Measurements from ENCODE around the gene NT5DC1. TPM values are rescaled to one million over a fixed set of nuclear protein-coding genes. Genes with fewer than 3 reads are reported as not detected.

Gene NT5DC1
- total RNA-seq, 2 experiments from 2014 or later = 30.2 to 31.7 TPM

DNA sequence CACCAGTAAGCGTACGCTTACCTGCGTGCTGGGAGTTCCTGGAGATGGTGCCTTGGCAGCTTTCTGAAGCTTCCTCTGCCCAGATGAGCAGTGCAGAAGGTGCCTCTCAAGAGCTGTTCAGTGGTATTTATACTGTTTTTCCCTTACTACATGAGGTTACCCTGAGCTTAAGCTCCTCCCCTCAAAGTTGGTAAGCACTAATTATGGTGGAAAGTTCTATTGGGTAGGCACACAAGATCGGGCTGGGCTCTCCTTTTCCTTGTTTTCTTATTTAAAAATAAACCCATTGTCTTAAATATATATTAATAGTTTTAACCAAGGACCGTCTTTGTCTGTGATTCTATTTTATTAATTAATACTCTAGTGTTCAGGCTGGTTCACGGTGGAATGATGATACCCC, 25.4 kb downstream of the NT5DC1 start, which contains the start of gene COL10A1:
Gene COL10A1, minus strand, starts transcription at position 101 of the 400 bp plus-strand sequence. CDS start 640 bp downstream, outside the sequence.
- POLR2A ChIA-PET = no interaction called here
- DNase-seq = no peak
- no peak within 1 kb of the TSS for H3K27ac Mint-ChIP-seq
- H3K27me3 Mint-ChIP-seq = no peaks in the 10 kb centered on the region
- H3K4me1 Mint-ChIP-seq = peaks cover 5% of the 10 kb centered on the region
- H3K4me3 Mint-ChIP-seq = no peak within 1 kb of the TSS
- H3K36me3 Mint-ChIP-seq (ENCODE audit: low read depth) = no peaks in the 10 kb centered on the region
- CTCF ChIA-PET = interaction anchor here (0.6 kb wide), 1 partner anchor 10 kb away, joined by 3 read pairs; no protein-coding TSS in a partner anchor
- no peaks in the 10 kb centered on the region for H3K9me3 Mint-ChIP-seq

DNA sequence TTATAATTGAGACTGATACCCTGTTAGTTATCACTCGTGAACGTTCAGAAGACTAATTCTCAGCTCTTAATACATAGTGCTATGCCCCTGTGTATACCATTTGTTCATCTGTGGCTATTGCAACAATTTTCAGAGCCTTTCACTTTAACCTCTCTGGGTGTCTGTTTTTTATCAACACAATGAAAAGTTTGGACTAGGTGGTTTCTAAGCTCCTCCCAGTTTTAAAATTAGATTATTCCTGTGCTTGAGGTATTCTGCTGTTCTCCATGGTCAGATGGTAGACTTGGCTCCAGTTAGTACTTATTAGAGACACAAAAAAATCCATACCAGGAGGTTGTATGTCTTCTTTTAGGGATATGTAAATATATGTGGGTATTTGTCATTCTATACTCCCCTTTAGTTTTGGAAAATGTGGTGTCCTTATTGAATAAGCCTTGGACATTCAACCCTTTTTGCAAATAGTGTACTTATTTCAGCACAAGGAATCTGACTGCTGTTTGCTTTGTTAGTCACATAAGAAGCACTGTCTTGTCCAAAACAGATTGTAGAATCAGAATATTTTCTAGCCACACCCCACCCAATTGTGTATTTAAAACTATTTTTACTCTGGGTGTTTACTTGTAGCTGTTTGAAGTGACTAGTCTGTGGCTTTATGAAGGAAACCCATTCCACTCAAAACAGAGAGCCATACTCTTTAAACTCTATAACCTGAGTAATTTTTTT, 27.3 kb downstream of the NT5DC1 start:
- H3K9me3 Mint-ChIP-seq = no peaks in the 10 kb centered on the region
- no peaks in the 10 kb centered on the region for H3K27me3 Mint-ChIP-seq
- POLR2A ChIA-PET = no interaction called here
- no peak for DNase-seq
- H3K4me3 Mint-ChIP-seq = no peak overlapping the region
- no peak overlapping the region for H3K27ac Mint-ChIP-seq
- CTCF ChIA-PET = interaction anchor here (0.8 kb wide), 1 partner anchor 15 kb away, joined by 3 read pairs; no protein-coding TSS in a partner anchor
- H3K36me3 Mint-ChIP-seq (ENCODE audit: low read depth) = no peaks in the 10 kb centered on the region
- peaks cover 5% of the 10 kb centered on the region for H3K4me1 Mint-ChIP-seq

DNA sequence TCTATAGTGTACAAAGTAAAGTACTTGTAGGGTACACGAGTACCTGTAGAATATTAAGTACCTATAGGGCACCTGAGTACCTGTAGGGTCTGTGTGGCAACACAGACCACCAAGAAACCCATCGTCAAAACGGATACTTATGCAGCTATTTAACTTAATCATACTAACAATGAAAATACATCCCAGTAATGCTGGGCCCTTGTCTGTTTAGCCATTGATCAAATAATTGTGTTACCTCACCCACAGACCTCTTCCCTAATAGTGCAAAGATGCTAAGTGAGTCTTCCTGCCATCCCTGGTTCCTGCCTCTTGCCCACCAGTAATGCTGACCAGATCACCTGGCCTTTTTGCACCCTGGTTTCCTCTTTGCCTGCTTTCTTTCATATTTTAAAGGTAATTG, 32.8 kb downstream of the NT5DC1 start:
- Mint-ChIP-seq H3K4me3 (no peak overlapping the region), H3K27ac (no peak overlapping the region), H3K4me1 (peaks cover 14% of the 10 kb centered on the region), H3K36me3 (ENCODE audit: low read depth) (peaks cover 3% of the 10 kb centered on the region), H3K9me3 (no peaks in the 10 kb centered on the region), H3K27me3 (no peaks in the 10 kb centered on the region)
- DNase-seq = no peak
- CTCF ChIA-PET = no interaction called here
- POLR2A ChIA-PET = no interaction called here

DNA sequence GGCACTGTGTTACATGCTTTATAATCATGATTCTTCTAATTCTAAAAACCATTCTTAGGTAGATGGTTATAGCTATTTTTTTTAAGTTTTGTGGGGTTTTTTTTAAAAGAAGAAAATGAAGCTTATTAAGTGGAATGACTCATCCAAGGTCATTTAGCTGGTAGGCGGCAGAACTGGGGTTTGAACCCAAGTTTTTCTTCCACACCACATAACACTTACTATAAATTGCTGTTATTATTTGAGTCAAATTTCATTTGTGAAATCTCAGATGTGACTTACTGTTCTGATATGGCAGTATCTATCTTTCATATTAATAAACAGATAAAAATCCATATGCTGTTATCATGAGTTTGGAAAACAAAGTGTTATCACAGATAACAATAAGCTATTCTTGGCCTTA, 35.7 kb downstream of the NT5DC1 start:
- Mint-ChIP-seq H3K4me3 (no peak overlapping the region), H3K4me1 (peaks cover 14% of the 10 kb centered on the region), H3K9me3 (no peaks in the 10 kb centered on the region), H3K27me3 (no peaks in the 10 kb centered on the region), H3K36me3 (ENCODE audit: low read depth) (peaks cover 3% of the 10 kb centered on the region), H3K27ac (no peak overlapping the region)
- no peak for DNase-seq
- ChIA-PET POLR2A (no interaction called here), CTCF (interaction anchor here (1.0 to 3.1 kb wide), 2 partner anchors 10 to 20 kb away, joined by 3 to 10 read pairs; partner anchors contain the start of gene COL10A1)

DNA sequence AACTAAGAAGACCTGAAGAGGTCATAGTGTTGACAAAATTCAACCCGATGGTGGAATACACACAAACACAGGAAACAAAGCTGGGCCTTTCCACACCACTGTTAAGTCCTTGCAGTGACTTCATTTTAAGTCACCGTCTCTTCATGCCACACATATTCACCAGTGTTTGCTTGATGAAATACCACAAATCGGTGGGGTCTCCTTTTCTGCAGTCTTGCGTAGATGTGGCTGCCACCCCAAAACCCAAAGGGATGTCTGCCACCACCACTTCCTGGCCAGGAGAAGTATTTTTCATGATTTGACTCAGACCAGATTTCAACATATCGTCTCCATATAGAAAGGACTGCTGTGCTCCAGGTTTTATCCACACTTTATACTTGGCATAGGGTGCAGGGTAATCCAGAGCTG, 36.3 kb downstream of the NT5DC1 start:
- Mint-ChIP-seq H3K27me3 (no peaks in the 10 kb centered on the region), H3K4me3 (no peak overlapping the region), H3K4me1 (peaks cover 14% of the 10 kb centered on the region), H3K27ac (no peak overlapping the region), H3K9me3 (no peaks in the 10 kb centered on the region), H3K36me3 (ENCODE audit: low read depth) (peaks cover 4% of the 10 kb centered on the region)
- peak; percentile 22 for DNase-seq
- ChIA-PET CTCF (interaction anchor here (1.0 to 3.1 kb wide), 2 partner anchors 11 to 20 kb away, joined by 3 to 10 read pairs; partner anchors contain the start of gene COL10A1), POLR2A (no interaction called here)

DNA sequence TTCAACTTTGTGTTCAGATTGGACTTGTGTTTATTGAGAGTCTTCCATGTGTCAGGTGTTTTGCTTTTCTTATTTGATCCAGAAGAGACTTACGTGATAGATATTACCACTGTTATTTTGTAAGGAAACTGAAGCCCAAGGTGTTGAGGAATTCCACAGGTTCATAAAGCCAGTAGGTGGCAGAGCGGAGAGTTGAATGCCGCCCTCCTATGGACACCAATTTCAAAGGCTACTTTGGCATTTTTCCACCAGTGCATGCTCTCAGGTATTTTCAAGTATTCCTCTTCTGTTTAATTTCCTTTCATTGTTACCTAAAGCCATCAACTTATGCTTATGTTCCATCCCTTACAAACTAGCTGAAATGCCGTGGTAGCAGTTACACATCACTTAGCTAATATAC, 39.3 kb downstream of the NT5DC1 start:
- Mint-ChIP-seq H3K9me3 (no peaks in the 10 kb centered on the region), H3K27me3 (no peaks in the 10 kb centered on the region), H3K4me1 (peaks cover 17% of the 10 kb centered on the region), H3K4me3 (no peak overlapping the region), H3K36me3 (ENCODE audit: low read depth) (peaks cover 4% of the 10 kb centered on the region), H3K27ac (no peak overlapping the region)
- POLR2A ChIA-PET = no interaction called here
- DNase-seq = no peak
- CTCF ChIA-PET = no interaction called here

DNA sequence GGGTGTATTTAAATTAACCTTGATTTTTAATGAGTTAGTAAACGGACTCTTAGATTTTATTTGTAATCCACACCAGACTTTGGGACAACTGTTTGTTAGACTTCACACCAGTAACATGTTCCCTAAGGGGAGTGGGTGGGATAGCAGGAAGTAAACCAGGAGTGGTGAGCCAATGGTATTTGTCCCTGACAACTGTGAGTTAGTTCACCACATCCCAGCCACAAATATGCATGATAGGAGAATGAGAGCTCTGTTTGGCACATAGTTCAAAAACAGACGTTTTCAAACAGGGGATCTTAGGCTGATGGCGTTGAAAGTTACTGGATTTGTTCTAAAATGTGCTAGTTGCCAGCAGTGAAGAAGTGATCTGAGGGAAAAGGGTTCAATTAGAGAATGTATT, 44.0 kb downstream of the NT5DC1 start:
- no peak overlapping the region for H3K27ac Mint-ChIP-seq
- H3K36me3 Mint-ChIP-seq (ENCODE audit: low read depth) = peaks cover 1% of the 10 kb centered on the region
- CTCF ChIA-PET = no interaction called here
- H3K27me3 Mint-ChIP-seq = no peaks in the 10 kb centered on the region
- no peaks in the 10 kb centered on the region for H3K9me3 Mint-ChIP-seq
- peaks cover 2% of the 10 kb centered on the region for H3K4me1 Mint-ChIP-seq
- no peak for DNase-seq
- H3K4me3 Mint-ChIP-seq = no peak overlapping the region
- POLR2A ChIA-PET = no interaction called here

DNA sequence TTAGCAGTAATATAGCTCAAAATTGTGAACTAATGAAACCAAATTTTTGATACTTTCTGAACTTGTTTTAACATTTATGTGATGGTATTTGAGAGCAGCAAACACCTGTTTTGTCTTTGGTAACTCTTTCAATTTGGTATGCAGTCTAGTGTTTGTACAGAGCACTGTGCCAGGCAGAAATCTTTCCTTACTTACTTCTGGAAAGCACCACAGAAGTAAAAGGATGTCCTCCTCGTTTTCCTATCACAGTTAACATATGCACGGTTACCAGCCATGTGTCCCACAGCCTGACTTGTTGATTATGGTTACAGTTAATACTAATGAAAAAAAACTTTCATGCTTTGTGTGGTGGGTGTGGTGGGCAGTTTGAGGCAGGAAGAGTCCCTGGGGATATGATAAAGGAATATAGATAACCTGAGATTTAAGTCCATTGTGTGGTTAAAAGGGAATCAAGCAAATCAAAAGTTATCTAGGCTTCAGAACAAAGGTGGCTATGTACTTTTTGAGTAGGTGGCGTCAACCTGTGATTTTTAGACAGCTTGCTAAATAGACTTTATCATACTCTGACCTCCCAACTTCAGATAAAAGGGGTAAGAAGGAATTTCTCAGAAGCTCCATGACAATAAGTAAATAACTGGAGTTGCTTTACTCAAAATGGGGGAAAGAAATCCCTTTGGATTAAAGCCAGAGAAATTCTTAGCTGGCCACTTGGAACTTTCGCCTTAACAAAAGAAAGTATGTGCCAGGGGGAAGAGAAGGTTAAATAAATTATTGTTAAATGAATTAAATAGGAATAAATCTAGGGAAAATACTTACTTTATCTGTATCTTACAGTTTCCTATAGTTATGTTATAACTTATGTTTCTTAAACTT, 45.4 kb downstream of the NT5DC1 start:
- Mint-ChIP-seq H3K4me1 (peaks cover 2% of the 10 kb centered on the region), H3K27me3 (no peaks in the 10 kb centered on the region), H3K4me3 (no peak overlapping the region), H3K36me3 (ENCODE audit: low read depth) (peaks cover 1% of the 10 kb centered on the region), H3K27ac (no peak overlapping the region), H3K9me3 (no peaks in the 10 kb centered on the region)
- CTCF ChIA-PET = interaction anchor here (0.7 kb wide), 1 partner anchor 690 kb away, joined by 3 read pairs; no protein-coding TSS in a partner anchor
- POLR2A ChIA-PET = no interaction called here
- no peak for DNase-seq

DNA sequence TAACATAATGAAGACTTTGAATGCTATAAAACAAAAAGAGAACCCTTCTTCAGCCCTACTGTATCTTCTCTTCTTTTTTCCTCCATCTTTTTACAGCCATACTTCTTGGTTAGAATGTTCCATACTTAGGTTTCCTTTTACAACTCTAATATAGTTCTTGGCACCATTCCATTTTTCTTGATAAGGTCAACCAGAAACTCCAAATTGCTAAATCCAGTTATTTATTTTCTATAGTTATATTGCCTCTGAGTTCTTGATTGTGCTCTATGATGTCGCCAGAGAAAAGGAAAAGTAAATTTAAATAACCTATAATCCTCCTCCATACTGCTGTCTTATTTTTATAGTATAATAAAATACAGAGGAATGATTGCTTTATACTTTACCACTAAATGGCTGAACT, 52.0 kb downstream of the NT5DC1 start:
- Mint-ChIP-seq H3K27ac (no peak overlapping the region), H3K9me3 (no peaks in the 10 kb centered on the region), H3K36me3 (ENCODE audit: low read depth) (no peaks in the 10 kb centered on the region), H3K4me1 (no peaks in the 10 kb centered on the region), H3K4me3 (no peak overlapping the region), H3K27me3 (no peaks in the 10 kb centered on the region)
- CTCF ChIA-PET = no interaction called here
- POLR2A ChIA-PET = no interaction called here
- DNase-seq = no peak

DNA sequence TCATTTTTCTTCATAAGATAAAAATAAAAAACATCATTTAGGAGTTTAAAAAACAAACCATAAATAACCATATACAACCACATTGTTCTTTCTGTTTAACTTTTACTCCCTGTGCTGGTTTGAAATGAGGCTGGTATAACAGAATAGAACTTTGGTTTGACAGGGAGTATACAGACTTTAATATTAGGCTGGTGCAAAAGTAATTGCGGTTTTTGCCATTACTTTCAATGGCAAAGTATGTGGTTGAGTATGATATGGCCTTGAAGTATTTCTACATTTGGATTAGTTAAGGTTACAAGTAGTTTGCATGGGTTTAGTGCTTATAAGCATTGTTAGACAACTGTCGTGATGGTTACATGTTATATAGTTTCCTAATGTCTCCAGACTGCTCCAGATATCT, 54.2 kb downstream of the NT5DC1 start:
- DNase-seq = no peak
- no peak overlapping the region for H3K4me3 Mint-ChIP-seq
- no peaks in the 10 kb centered on the region for H3K27me3 Mint-ChIP-seq
- POLR2A ChIA-PET = no interaction called here
- no peaks in the 10 kb centered on the region for H3K36me3 Mint-ChIP-seq (ENCODE audit: low read depth)
- CTCF ChIA-PET = no interaction called here
- no peak overlapping the region for H3K27ac Mint-ChIP-seq
- no peaks in the 10 kb centered on the region for H3K4me1 Mint-ChIP-seq
- H3K9me3 Mint-ChIP-seq = peaks cover 2% of the 10 kb centered on the region

DNA sequence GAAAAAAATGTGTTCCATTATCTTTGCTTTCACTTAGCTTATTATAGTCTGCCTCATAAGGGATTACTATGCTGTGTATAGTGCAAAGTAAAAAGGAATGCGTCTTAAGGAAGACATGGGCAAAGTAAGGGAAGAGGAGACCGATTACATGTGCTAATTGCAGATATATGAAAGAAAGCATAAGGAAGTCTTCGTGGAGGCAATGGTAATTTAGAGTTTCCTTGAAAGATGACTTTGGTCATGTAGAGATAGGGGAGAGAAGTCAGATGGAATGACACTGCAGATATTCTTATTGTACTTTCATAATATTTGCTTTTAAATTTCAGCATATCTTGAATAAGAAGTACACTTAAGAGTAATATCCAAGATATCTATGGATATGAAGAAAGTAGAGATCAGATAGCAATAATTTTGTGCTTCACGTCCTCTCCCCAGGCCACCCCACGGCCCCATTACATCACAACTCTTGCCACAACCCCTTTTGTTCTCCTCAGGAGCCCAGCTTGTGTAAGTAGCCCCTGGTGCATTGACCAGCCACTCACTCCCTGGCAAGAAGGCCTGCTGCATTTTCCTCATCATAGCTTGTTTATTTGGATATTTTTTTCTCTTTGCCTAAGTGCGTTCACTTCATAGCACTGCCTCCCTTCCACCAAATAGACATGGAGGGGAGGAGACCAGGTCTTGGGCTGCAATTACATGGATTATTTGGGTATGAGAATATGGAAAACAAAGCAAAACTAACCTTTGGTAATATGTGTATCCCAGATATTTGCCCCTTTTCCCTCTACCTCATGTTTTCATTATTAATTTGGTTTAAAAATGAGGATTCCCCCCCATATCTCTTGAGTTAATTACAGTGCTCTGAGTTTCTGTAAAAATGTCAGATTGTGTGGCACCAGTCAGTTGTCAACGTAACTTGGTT, 56.0 kb downstream of the NT5DC1 start:
- no peaks in the 10 kb centered on the region for H3K4me1 Mint-ChIP-seq
- H3K36me3 Mint-ChIP-seq (ENCODE audit: low read depth) = no peaks in the 10 kb centered on the region
- no peak for DNase-seq
- H3K9me3 Mint-ChIP-seq = peaks cover 4% of the 10 kb centered on the region
- no peaks in the 10 kb centered on the region for H3K27me3 Mint-ChIP-seq
- H3K27ac Mint-ChIP-seq = no peak overlapping the region
- CTCF ChIA-PET = no interaction called here
- H3K4me3 Mint-ChIP-seq = no peak overlapping the region
- POLR2A ChIA-PET = no interaction called here

DNA sequence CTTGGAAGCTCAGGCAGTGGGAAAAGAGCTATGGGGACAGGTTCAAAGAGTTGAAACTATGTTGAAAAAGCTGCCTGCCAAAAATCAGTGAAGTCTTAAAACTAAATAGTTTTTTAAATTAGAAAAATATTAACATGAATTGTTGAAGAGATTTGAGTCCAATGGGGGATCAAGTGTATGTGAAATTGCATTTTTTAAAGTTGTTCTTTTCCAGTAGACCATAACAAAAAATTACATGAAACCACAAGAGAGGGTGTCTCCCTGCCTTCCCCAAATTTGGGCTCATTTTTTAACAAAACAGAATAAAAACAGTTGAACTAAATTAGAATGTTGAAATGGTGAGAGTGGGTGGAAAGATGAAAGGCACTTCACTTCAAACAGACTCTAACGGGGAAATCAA, 56.7 kb downstream of the NT5DC1 start:
- no peaks in the 10 kb centered on the region for H3K27me3 Mint-ChIP-seq
- CTCF ChIA-PET = no interaction called here
- H3K9me3 Mint-ChIP-seq = peaks cover 4% of the 10 kb centered on the region
- no peaks in the 10 kb centered on the region for H3K36me3 Mint-ChIP-seq (ENCODE audit: low read depth)
- H3K4me1 Mint-ChIP-seq = no peaks in the 10 kb centered on the region
- no peak overlapping the region for H3K27ac Mint-ChIP-seq
- H3K4me3 Mint-ChIP-seq = no peak overlapping the region
- no peak for DNase-seq
- POLR2A ChIA-PET = no interaction called here

Measured in activated CD4-positive, alpha-beta T cell treated with anti-CD3 and anti-CD28 coated beads, Interleukin-2, amount 10 ng/mL, durations not matched to agents 7 days and 5 days (primary cell).